Prostate gland (tissue), 2 donors: ENCODE measurements around the gene GULP1.

Experiments
- CTCF ChIP-seq, 4 experiments: fragments of 200-600 bp in 2 of 4; fragments of 450-650 bp in 2 of 4; sonication (generic) in 2 of 4; IDR thresholded peaks; 1 replicate in 3 of 4; 2 replicates in 1 of 4; pipeline ENCODE4 v1.5.1; 2016 to 2019; ENCODE audit warnings: antibody characterized with exemption in 4 of 4, mild to moderate bottlenecking in 2 of 4, moderate library complexity in 2 of 4
- POLR2A ChIP-seq: fragments of 450-650 bp; IDR thresholded peaks from one replicate; pipeline ENCODE4 v1.6.1; 2016; ENCODE audit warnings: antibody characterized with exemption, mild to moderate bottlenecking
- POLR2AphosphoS5 ChIP-seq: sonication (generic); formaldehyde crosslinking; IDR thresholded peaks from one replicate; pipeline ENCODE4 v1.6.1; 2017; ENCODE audit warnings: antibody characterized with exemption

GRCh38 chr2:188360485-188361263 lies 69.0 kb downstream of the GULP1 start:
- TF ChIP-seq CTCF (IDR thresholded peaks at IDR 0.05), result no peak
- TF ChIP-seq POLR2A, result no peak
- no peak for TF ChIP-seq POLR2AphosphoS5
